Measurements from ENCODE around the gene SEMA4D. TPM values are rescaled to one million over a fixed set of nuclear protein-coding genes. Genes with fewer than 3 reads are reported as not detected.

SEMA4D gene
- total RNA-seq, 1 donor: 53.9 TPM

DNA sequence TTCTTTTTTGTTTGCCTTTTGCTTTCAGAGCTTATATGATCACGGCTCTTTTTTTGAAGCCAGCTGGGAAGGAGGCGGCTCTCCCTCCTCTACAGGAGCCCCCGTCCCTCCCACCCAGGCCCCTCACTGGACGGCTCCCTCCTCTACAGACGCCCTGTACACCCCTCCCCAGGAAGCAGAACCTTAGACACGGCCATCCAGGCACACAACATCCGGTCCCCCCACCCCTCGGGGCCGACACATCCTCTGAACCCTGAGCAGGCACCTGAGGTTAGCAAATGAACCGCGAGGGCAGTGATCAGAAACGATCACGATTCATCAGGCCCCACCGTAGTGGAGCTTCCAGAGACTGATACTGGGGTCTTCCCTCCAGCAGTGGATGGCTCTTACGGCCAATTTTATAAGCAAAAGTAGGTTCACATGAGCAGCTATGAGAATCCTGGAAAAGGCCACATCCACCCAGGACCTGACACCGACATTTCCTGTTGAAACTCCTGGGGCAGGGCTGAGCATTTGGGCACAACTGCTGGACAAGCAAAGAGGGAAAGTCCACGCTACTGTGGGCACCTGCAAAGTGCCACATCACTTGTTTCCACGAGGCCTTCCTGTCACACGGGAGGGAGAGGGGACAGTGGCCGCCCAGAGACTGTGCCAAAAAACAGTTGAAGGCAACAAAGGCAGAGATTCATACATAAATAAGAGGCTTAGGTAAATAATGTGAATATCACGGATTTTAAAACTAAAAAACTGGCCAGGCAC, 78.9 kb downstream of the SEMA4D start:
- peak in 1 of 3 donors; percentile 44 for DNase-seq (ENCODE audit: low read depth in 2 of 3, low spot score in 2 of 3)

DNA sequence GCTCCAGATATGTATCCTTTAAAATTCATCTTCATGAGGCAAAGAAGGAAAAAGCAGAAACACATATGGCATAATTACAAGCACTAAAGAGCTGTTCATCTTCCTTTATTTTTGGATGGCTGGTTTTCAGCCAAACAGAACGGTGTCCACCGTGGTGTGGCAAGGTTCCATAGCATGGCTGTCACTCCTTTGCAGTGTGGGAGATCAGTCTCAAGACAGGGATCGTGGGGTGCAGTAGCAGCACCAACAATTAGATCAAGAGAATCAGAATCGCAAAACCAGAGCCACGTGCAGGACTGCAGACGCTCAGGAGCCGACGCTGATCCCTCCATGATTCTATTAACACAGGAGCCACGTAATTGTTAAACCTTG, 79.5 kb downstream of the SEMA4D start:
- no peak for DNase-seq (ENCODE audit: low read depth in 2 of 3, low spot score in 2 of 3)

DNA sequence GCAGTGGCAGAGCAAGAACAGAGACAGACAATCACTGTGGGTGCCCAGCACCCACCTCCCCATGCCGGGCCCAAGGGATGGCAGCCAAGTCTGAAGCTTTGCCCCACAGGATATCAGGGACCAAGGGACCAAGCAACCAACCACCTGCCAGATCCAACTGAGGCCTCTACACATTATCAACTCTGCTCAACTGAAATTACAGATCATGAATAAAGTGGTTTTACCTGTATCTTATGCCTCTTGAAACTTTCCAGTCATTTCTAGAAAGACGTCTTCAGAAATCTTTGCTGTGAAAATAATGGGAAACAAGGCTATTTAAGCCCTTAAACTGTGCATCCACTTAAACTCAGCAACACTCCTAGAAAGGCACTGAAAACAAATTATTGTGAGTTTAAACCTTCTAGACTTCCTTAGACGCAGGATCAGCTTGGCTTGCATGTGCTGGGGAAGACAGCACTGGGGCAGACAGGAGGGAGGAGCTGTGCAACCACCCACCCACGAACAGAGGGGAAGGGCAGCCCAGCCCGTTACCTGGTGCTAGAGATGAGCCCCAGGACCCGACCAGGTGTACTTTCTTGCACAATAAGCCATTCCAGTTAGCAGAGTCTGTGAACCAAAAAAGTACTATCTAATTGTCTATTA, 80.0 kb downstream of the SEMA4D start:
- no peak for DNase-seq (ENCODE audit: low read depth in 2 of 3, low spot score in 2 of 3)

DNA sequence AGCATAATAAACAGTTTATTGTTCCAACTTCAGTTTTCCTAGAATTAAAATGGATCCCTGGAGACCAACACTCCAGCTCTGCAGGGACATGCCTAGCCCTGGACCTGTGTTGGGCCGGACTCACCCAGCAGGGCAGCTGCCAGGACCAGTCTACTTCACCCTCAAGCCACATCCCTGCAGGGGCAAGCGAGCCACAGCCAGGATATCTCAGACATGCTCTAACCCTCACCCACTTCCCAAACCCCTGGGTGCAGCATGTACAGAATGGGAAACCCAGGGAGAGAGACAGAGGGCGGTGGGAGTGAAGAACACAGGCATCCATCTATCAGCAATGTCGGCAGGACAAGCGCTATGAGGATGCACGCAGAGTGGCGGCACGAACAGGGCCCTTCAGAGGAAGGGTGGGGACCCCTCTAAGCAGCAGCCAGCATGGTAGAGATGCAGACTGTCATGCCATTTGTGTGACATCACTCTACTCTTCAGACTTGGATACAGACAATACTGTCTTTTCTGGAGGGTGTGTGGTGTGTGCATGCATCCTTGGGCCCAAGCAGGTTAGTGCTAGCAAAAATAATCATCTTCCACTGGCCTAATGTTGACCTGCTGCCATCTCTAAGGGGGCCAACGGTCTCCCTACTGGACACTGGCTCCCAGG, 83.1 kb downstream of the SEMA4D start:
- DNase-seq (ENCODE audit: low read depth in 2 of 3, low spot score in 2 of 3): no peak

DNA sequence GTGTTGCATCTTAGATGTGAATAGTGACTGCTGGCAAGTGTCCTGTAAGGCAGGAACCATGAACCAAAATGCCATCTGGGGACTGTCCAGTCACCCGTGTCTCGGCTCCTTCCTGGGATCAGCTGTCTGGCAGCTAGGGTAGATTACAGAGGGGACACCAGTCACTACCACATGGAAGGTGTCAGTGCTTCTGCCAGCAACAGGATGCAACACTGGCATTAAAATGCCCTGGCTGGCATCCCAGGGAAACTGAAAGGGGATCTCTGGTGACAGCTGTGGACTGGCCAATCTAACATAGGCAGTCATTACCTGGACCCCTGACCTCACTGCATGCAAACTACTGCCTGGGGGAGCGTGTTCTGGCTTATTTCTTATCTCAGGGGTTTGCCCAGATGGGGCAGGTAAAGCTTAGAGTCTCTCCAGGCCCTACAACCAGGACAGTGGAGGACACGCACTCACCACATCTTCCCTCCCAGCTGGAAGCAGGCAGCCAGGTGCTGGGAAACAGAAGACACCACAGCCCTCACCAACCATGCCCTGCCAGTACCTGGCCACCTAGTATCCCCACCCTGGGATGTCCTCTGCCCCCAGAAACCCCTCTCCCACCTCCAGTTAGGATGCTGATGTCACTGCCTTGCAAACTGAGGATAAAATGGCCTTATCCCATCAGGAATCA, 83.8 kb downstream of the SEMA4D start:
- no peak for DNase-seq (ENCODE audit: low read depth in 2 of 3, low spot score in 2 of 3)

DNA sequence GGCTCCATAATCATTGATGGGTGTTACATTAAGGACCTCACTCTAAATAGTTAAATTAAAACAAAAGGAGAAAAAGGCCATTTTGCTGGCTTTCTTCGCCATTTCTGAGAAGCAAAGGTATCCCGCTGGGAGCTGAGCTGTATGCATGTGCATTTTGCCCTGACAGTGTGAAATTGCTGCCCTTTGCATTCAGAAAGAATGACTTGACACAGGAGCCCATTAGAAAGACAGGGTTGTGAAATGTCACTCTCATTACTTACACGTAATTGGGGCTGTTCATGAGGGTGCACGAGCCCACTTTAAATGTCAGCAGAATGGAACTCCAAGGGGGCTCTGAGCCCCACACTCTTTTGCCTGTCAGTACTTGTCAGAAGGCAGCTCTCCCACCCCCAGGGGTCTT, 85.0 kb downstream of the SEMA4D start:
- no peak for DNase-seq (ENCODE audit: low read depth in 2 of 3, low spot score in 2 of 3)

DNA sequence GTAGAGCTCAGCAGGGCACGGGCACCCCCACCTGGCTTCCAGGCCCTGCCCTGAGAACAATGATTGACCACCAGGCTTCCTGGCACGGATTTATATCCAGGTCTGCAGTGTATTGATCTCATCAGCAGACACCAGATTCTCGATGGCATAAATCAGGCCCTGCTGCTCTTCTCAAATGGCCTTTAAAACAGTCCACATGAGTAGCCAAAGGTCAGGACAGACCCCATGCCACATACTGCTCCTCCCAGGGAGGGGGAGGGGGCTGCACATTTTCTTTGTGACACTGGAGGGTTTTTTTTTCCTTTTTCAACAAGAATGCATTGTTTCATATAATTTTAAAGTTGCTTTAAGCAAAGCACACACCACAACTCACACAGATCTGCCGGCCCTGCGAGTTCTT, 85.4 kb downstream of the SEMA4D start:
- DNase-seq (ENCODE audit: low read depth in 2 of 3, low spot score in 2 of 3): no peak

DNA sequence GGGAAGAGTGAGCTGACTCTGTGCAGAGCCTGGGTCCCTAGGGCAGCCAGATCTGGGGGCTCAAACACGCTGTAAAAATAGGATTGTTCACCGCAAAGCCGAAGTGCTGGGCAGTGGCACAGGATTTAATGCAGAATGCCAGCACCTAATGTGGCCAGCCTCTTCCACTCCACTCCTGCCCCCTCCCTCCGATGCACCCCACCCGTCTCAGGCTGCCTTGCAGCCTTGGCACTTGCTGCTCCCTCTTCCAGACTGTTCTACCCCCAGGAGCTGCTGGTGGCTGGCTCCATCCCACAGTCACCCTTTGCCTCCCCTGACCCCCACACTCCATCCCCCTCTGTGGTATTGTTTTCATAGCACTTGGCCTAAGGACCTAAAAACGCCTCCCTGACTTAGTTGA, 86.2 kb downstream of the SEMA4D start:
- no peak for DNase-seq (ENCODE audit: low read depth in 2 of 3, low spot score in 2 of 3)

DNA sequence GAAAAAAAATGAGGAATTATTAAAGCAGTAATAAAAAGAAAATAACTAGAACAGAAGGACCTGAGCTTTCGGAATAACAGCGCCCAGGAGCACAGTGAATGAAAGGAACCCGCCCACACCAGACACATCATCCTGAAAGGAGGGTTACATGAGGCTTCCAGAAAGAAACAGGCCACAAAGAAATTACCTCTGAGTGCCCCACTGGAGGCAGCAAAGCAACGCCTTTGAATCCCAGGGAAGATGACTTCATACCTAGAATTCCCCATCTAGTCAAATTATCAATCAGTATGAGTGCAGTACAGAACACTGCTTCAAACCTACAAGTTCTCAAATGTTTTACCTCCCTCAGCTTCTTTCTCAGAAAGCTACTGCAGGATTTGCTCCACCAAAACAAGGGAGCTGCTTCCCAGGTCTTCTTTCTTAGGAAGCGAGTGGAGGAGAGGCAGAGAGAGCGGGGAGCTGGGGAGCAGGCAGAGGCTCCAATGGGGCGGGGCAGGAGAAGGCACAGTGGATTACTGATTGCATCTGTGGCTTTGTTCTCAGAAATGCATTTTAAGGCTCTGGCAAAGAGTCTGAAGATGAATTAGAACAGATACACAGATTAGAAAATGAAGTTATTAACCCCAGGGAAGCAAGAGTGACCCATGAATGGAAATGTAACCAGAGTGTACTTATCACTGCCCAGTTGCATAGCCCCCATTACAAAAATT, 87.1 kb downstream of the SEMA4D start:
- DNase-seq (ENCODE audit: low read depth in 2 of 3, low spot score in 2 of 3): no peak

DNA sequence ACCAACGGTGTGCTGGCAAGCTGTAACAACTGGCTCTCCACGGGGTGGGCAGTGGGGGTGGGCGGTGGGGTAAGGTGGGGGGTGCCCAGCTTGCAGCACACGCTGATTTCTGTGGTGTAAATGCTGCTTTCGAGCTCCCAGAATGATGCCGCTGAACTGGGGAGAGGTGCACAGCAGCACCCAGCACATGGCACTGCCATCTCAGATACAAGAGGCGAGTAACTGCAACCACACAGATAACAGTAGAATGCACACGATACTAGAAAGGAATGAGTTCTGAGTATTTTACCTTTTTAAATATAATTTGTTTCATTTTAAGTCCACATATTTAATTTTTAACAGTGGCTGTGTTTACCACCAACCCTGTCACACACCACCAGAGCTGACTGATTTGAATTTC, 87.9 kb downstream of the SEMA4D start:
- no peak for DNase-seq (ENCODE audit: low read depth in 2 of 3, low spot score in 2 of 3)

DNA sequence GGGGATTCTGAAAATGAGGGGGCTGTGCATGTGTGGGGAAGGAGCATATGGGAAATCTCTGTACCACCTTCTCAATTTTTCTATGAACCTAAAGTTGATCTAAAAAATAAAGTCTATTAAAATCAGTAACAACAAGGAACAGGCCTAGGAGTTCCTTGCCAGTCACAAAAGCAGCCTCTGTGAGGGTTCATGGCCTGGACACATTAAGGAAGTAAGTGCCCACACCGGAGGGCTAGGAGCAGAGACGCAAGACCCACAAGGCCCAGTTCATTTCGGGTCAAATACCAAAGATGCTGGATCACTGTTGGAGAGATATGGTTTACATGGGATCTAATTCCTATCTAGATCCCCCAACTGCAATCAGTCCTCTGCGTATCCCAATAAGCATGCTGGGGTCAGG, 88.4 kb downstream of the SEMA4D start:
- no peak for DNase-seq (ENCODE audit: low read depth in 2 of 3, low spot score in 2 of 3)

DNA sequence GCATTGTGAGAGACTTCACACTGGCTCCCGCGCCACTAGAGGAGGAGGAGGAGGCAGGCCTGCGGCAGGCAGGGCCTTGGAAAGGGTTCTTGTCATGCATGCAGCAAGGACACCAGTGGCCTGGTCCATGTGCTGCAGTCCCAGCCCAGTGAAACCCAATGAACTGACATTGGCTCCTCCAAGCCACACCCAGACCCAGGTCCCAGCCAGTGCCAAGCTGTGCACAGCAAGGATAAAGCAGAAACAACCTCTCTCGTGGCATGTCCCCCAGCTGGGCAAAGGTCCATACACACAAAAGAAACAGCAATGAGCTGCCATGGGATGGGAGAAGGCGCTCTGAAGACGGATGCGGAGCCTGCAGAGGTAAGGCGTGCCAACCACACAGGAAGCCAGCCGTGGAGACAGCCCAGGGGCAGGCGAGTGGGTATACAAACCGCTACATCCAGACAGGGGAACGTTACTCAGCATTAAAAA, 89.2 kb downstream of the SEMA4D start:
- DNase-seq (ENCODE audit: low read depth in 2 of 3, low spot score in 2 of 3): peak; percentile 36 to 91 (median 81)

DNA sequence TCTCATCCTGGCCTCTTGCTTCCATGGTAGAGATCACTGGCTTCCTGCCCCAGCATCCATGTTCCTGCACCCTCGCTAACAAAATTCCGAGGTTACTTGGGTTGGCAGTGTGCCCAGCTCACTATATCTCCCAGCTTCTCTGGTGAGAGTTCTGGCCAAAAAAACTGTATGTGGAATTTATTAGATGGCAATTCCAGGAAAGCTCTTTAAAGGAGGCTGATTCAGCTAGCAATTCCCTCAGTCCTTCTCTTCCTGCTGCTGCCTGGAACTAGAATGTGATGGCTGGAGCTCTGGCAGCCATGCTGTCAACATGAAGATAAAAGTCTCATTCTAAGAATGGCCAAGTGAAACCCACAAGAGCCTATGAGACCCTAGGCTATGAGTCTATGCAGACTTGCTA, 90.8 kb downstream of the SEMA4D start:
- no peak for DNase-seq (ENCODE audit: low read depth in 2 of 3, low spot score in 2 of 3)

DNA sequence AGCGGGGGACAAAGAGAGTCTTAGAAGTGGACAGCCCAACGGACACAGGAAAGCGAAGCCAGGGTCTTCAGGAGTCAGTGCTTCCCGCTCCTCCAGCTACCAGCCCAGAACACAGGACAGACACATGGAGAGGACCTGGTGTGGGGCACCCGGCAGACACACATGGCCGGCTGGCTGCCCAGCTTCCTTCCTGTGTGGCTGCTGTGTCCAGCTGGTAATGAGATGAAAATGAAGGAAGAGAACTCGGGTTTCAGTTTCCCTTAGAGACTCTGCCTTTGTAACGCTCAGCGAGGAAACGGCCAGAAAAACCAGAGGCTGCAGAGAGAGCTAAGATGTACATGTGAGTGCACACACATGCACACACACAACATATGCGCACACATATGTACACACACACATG, 92.1 kb downstream of the SEMA4D start:
- DNase-seq (ENCODE audit: low read depth in 2 of 3, low spot score in 2 of 3): peak in 1 of 3 donors; percentile 57

DNA sequence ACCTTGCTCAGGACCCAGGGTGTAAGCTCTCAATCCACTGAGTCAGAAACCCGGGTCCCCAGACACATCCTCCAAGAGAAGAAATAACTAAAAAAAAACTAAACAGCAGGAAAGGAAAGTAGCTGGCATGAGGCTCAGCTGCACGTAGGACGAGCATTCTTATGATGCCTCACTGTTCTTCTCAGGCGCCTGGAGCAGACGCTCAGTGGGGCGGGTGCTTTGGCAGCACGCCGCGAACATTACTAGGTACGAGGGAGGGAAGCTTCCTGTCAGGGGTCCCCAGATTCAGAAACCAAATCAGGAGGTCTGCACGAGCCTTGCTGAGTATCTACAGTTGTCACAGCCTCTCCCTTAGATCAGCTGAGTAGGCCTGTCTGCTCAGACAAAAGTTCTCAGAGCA, 93.8 kb downstream of the SEMA4D start:
- DNase-seq (ENCODE audit: low read depth in 2 of 3, low spot score in 2 of 3): no peak

DNA sequence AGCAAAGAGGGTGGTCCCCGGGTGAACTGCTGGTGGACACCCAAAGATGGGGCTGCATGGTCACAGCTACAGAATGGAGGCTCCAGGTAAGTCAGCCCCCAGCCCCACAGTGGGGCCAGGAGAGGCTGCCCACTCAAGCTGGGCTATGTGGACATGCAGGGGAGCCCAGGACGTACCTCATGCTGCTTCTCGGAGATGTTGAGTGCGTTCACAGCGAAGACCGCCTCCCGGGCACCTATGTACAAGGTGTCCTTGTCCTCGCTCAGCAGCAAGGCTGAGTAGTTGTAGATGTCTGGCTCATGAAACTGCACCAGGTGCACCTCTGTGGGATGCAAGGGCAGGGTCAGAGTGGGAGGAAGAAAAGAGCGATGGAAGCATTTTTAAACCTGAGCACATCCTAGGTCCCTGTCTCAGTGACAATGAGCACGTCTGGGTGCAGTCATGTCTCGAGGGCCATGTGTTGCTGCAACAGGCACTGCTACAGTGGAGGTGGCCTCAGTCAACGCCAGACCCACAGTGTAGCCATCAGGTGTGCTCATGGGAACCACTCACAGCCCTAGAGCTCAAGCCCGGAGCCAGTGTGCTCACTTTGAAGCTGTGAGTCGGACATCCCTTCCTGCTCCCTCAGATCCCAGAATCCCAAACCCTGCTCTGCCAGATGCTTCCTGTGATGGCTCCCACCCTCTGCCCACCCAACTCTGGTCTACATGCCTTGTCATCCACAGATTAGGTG, 95.1 kb downstream of the SEMA4D start:
- no peak for DNase-seq (ENCODE audit: low read depth in 2 of 3, low spot score in 2 of 3)

DNA sequence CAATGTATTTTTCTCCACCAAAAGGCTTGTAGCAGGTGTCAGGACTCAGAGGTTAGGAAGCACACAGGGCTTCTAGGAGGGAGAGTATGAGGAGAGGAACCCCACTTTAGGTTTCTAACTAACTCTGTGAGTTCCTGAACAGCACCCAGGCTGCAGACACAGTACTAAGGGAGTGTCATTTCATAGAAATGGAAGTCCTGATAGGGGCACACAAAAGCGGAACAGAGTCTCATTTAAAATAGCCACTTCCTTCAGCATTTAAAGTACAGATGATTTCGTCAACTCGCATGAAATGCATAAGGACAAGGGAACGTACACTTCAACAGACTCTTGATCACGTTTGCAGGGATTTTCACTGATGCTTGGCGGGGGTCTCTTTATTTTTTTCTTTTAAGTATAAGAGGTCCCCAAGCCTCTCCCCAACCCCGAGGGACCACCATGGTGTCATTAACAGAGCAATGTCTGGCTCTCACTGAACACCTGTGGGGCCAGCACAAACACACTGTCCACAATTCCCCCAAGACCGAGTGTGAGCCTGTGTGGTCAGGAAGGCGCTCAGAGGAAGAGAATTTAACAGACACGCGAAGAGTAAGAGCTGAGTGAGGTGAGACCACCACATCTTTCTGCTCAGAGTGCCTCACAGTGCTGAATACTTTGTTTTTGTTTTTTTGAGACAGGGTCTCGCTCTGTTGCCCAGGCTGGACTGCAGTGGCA, 97.4 kb downstream of the SEMA4D start:
- DNase-seq (ENCODE audit: low read depth in 2 of 3, low spot score in 2 of 3): peak in 1 of 3 donors; percentile 75

DNA sequence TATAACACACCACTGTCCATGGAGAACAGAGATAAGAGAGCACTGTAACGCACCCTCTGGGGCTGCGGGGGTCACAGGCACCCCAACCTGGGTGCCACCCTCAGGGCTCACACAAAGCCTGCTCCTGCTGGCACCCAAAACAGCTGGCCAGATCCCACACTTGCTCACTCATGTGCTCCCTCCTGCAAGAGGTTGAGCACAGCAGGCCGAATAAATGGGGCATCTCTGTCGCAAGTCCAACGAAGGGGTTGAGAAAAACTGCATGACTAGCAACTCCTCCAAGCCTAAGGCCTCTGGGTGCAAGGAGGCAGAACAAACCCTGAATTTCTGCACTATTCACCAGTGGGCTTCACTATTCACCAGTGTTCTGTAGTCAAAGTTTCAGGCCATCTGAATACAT, 99.3 kb downstream of the SEMA4D start:
- no peak for DNase-seq (ENCODE audit: low read depth in 2 of 3, low spot score in 2 of 3)

DNA sequence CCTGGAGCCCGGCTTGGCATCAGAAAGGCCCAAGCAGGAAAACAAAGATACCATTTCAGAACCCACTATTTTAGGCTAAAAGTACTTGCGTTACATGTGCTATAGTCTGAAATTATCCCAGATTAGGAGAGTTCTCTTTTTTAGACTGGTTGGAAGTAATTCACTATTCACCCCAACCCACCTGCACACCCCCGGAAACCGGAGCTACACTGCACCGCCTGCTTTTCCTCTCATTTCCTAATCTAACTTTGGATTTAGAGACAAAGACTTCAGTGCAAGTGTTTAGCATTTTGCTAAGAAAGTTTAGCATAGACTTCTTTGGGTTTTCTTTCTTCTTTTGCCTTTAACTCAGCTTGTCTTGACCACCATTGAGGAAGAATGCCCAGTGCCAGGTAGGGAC, 100.4 kb downstream of the SEMA4D start:
- no peak for DNase-seq (ENCODE audit: low read depth in 2 of 3, low spot score in 2 of 3)
